PC-9 (cell line): ENCODE measurements around the gene F2RL1. TPM values are rescaled to one million over a fixed set of nuclear protein-coding genes. Genes with fewer than 3 reads are reported as not detected.

Experiments used
- BruUV-seq: library from RNA; stranded (reverse); fragments of 400-500 nt; replicated peaks from 2 replicates; lab custom pipeline; 2021; lab: Mats Ljungman, UMichigan
- CTCF ChIA-PET: fragments of 300-600 bp; sonication (Branson Sonifier 250); formaldehyde crosslinking; loops from one replicate; lab custom pipeline; 2022; ENCODE audit warnings: antibody characterized with exemption; lab: Charles Lee
- POLR2A ChIA-PET: fragments of 300-600 bp; sonication (Branson Sonifier 250); formaldehyde crosslinking; loops from one replicate; lab custom pipeline; 2022; ENCODE audit warnings: antibody characterized with exemption; ENCODE audit not compliant: unreplicated experiment; lab: Charles Lee
- DNase-seq, 2 experiments: peaks; one replicate each; pipeline versions ENCODE4 v3.0.0 to v3.0.0-alpha.2; 2015 to 2022; ENCODE audit warnings: mixed read lengths in 1 of 2
- H2AFZ ChIP-seq: fragments of 200-600 bp; sonication (generic); 2 replicates; pipeline ENCODE4 v1.8.1; 2017; ENCODE audit warnings: antibody characterized with exemption
- H3F3A ChIP-seq: fragments of 200-600 bp; sonication (generic); 2 replicates; pipeline ENCODE4 v1.8.1; 2017; ENCODE audit warnings: antibody characterized with exemption, mild to moderate bottlenecking, low read depth; ENCODE audit not compliant: insufficient read depth
- H3K27ac ChIP-seq: fragments of 200-600 bp; sonication (generic); 2 replicates; pipeline ENCODE4 v1.6.1; 2016; ENCODE audit warnings: mixed run types
- H3K27me3 ChIP-seq: fragments of 200-600 bp; sonication (generic); 2 replicates; pipeline ENCODE4 v1.6.1; 2016; ENCODE audit warnings: low read depth, mixed run types; ENCODE audit not compliant: insufficient read depth
- H3K36me3 ChIP-seq: fragments of 200-600 bp; sonication (generic); 2 replicates; pipeline ENCODE4 v1.6.1; 2016; ENCODE audit warnings: low read depth, mixed run types
- H3K4me1 ChIP-seq: fragments of 200-600 bp; sonication (generic); replicated peaks from 2 replicates; pipeline ENCODE4 v1.6.1; 2016; ENCODE audit warnings: mixed run types; ENCODE audit not compliant: insufficient read depth
- H3K4me2 ChIP-seq: fragments of 200-600 bp; sonication (generic); 2 replicates; pipeline ENCODE4 v1.6.1; 2017; ENCODE audit warnings: mixed run types
- H3K4me3 ChIP-seq: fragments of 200-600 bp; sonication (generic); 2 replicates; pipeline ENCODE4 v1.6.1; 2016; ENCODE audit warnings: mixed run types
- H3K79me2 ChIP-seq: fragments of 200-600 bp; sonication (generic); 2 replicates; pipeline ENCODE4 v1.6.1; 2017; ENCODE audit warnings: low read depth, mixed run types
- H3K9me2 ChIP-seq: fragments of 200-600 bp; sonication (generic); 2 replicates; pipeline ENCODE4 v1.8.1; 2017; ENCODE audit warnings: mild to moderate bottlenecking; ENCODE audit not compliant: insufficient read depth
- H3K9me3 ChIP-seq: fragments of 200-600 bp; sonication (generic); 2 replicates; pipeline ENCODE4 v1.8.1; 2016; ENCODE audit warnings: low read depth; ENCODE audit not compliant: insufficient read depth
- H4K20me1 ChIP-seq: fragments of 200-600 bp; sonication (generic); 2 replicates; pipeline ENCODE4 v1.8.1; 2017; ENCODE audit not compliant: insufficient read depth
- CTCF ChIP-seq: fragments of 200-600 bp; sonication (generic); conservative IDR thresholded peaks from 2 replicates; pipeline ENCODE4 v1.6.1; 2017; ENCODE audit warnings: mixed run types, antibody characterized with exemption, mild to moderate bottlenecking, moderate library complexity
- EZH2 ChIP-seq: fragments of 200-600 bp; sonication (generic); IDR thresholded peaks from 2 replicates; pipeline ENCODE4 v1.8.0; 2017; ENCODE audit warnings: antibody characterized with exemption, low read depth
- intact Hi-C: fragments of 100-400 bp; cut with micrococcal nuclease; formaldehyde crosslinking; loops from one replicate; pipeline ENCODE4 v1.10.0; 2022; ENCODE audit not compliant: unreplicated experiment
- total RNA-seq: library from RNA; stranded (reverse); gene quantifications from 2 replicates; pipeline ENCODE4 v1.2.3, GENCODE V29; 2021

The F2RL1 gene
- total RNA-seq, 1 experiment from 2014 or later: 34.5 TPM

GRCh38 chr5:76816110-76816831 is 2.6 kb upstream of the F2RL1 start:
- Histone ChIP-seq H4K20me1 (peaks cover 14% of the 10 kb centered on the region), H3K9me2 (no peaks in the 10 kb centered on the region), H3K4me3 (no peak overlapping the region), H3K4me1 (peaks cover 58% of the 10 kb centered on the region), H3F3A (peaks cover 44% of the 10 kb centered on the region), H3K36me3 (0 out of 2 replicates have a peak, but pooled peaks cover 4% of the 10 kb centered on the region), H3K9me3 (no peaks in the 10 kb centered on the region), H2AFZ (no peak overlapping the region), H3K27ac (peak overlapping the region; percentile 34), H3K27me3 (no peaks in the 10 kb centered on the region), H3K79me2 (peaks cover 24% of the 10 kb centered on the region), H3K4me2 (peak overlapping the region; percentile 56)
- POLR2A ChIA-PET: interaction anchor here (0.6 to 0.7 kb wide), 2 partner anchors 10 to 352 kb away, joined by 3 to 6 read pairs; no protein-coding TSS in a partner anchor
- TF ChIP-seq CTCF (no peak), EZH2 (no peak)
- peak in 1 of 2 experiments; percentile 75 for DNase-seq
- CTCF ChIA-PET: no interaction called here
- no TSS peak for BruUV-seq
- intact Hi-C loops: loop anchor here (5.0 kb wide), 1 partner anchor 44 kb away; no protein-coding TSS in a partner anchor

- DNase-seq: no peak
- Histone ChIP-seq H3F3A (peaks cover 26% of the 10 kb centered on the region), H3K79me2 (peaks cover 61% of the 10 kb centered on the region), H3K4me3 (peak overlapping the region; percentile 95), H3K36me3 (0 out of 2 replicates have a peak, but pooled peaks cover 4% of the 10 kb centered on the region), H3K9me2 (no peaks in the 10 kb centered on the region), H3K9me3 (no peaks in the 10 kb centered on the region), H3K27ac (peak overlapping the region; percentile 91), H3K4me1 (peaks cover 64% of the 10 kb centered on the region), H3K27me3 (no peaks in the 10 kb centered on the region), H3K4me2 (peak overlapping the region; percentile 87), H2AFZ (no peak overlapping the region; the same call in 1 of the 2 replicates), H4K20me1 (peaks cover 17% of the 10 kb centered on the region)
- ChIA-PET CTCF (interaction anchor here (1.0 kb wide), 1 partner anchor 11 kb away, joined by 3 read pairs; no protein-coding TSS in a partner anchor), POLR2A (interaction anchor here (0.5 to 1.3 kb wide), 3 partner anchors 14 to 31 kb away, joined by 3 to 15 read pairs (median 4); no protein-coding TSS in a partner anchor)
- BruUV-seq: no TSS peak
- no peak for TF ChIP-seq CTCF
- TF ChIP-seq EZH2: no peak
- intact Hi-C loops: loop anchor here (2.0 to 5.0 kb wide), 3 partner anchors 19 to 48 kb away; no protein-coding TSS in a partner anchor
Measured at GRCh38 chr5:76819851-76820525, 1.2 kb downstream of the F2RL1 start.

GRCh38 chr5:76820526-76820890 is 1.7 kb downstream of the F2RL1 start:
- Histone ChIP-seq H3K9me2 (no peaks in the 10 kb centered on the region), H3K36me3 (0 out of 2 replicates have a peak, but pooled peaks cover 4% of the 10 kb centered on the region), H3K4me1 (peaks cover 64% of the 10 kb centered on the region), H3K4me2 (peak overlapping the region; percentile 87), H3K9me3 (no peaks in the 10 kb centered on the region), H3K79me2 (peaks cover 66% of the 10 kb centered on the region), H3K27me3 (no peaks in the 10 kb centered on the region), H3K27ac (peak overlapping the region; percentile 91), H4K20me1 (peaks cover 22% of the 10 kb centered on the region), H3F3A (peaks cover 21% of the 10 kb centered on the region), H3K4me3 (peak overlapping the region; percentile 95), H2AFZ (no peak overlapping the region)
- TF ChIP-seq CTCF (no peak), EZH2 (no peak)
- ChIA-PET POLR2A (interaction anchor here (0.5 kb wide), 1 partner anchor 31 kb away, joined by 3 read pairs; no protein-coding TSS in a partner anchor), CTCF (no interaction called here)
- DNase-seq: peak in 1 of 2 experiments; percentile 75
- intact Hi-C loops: loop anchor here (2.0 kb wide), 1 partner anchor 18 kb away; no protein-coding TSS in a partner anchor
- BruUV-seq: no TSS peak
